ENCODE measurements around the gene MILR1.

The MILR1 gene

GRCh38 chr17:64431534-64431933 lies 17.4 kb upstream of the MILR1 start:
- Histone ChIP-seq H3K4me1 (ENCODE audit: control insufficient read depth, insufficient read depth, low read length) (no peaks in the 10 kb centered on the region), H3K27ac (ENCODE audit: extremely low read depth, low read depth, low read length) (no peak overlapping the region), H3K4me3 (ENCODE audit: low read depth, low read length) (no peak overlapping the region), H3K36me3 (ENCODE audit: control insufficient read depth in 2 of 2, insufficient read depth in 1 of 2, low read length in 2 of 2) (no peaks in the 10 kb centered on the region), H3K9me3 (ENCODE audit: control insufficient read depth, insufficient read depth, low read depth, low read length) (no peaks in the 10 kb centered on the region)
- TF ChIP-seq ZNF221 (tag by site-specific recombination; IDR thresholded peaks at IDR 0.05; ENCODE audit: borderline replicate concordance) = no peak
- TF ChIP-seq, protein P1, sequence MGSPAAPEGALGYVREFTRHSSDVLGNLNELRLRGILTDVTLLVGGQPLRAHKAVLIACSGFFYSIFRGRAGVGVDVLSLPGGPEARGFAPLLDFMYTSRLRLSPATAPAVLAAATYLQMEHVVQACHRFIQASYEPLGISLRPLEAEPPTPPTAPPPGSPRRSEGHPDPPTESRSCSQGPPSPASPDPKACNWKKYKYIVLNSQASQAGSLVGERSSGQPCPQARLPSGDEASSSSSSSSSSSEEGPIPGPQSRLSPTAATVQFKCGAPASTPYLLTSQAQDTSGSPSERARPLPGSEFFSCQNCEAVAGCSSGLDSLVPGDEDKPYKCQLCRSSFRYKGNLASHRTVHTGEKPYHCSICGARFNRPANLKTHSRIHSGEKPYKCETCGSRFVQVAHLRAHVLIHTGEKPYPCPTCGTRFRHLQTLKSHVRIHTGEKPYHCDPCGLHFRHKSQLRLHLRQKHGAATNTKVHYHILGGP (tag by site-specific recombination; IDR thresholded peaks at IDR 0.05) = no peak
- TF ChIP-seq ZNF830 (tag by site-specific recombination; IDR thresholded peaks at IDR 0.05; ENCODE audit: low read depth) = no peak
- TF ChIP-seq TRIM28 (IDR thresholded peaks at IDR 0.05; ENCODE audit: borderline replicate concordance, low read length) = no peak
- TF ChIP-seq ZNF626 (tag by site-specific recombination; IDR thresholded peaks at IDR 0.05) = no peak
- ChIA-PET CTCF (interaction anchor here (0.6 to 6.4 kb wide), 2 partner anchors 12 to 15 kb away, joined by 5 to 31 read pairs; no protein-coding TSS in a partner anchor), POLR2A (interaction anchor here (0.6 kb wide), 1 partner anchor 286 kb away, joined by 5 read pairs; no protein-coding TSS in a partner anchor)

GRCh38 chr17:64437944-64438525 lies 10.9 kb upstream of the MILR1 start:
- Histone ChIP-seq H3K4me1 (ENCODE audit: control insufficient read depth, insufficient read depth, low read length) (no peaks in the 10 kb centered on the region), H3K36me3 (ENCODE audit: control insufficient read depth in 2 of 2, insufficient read depth in 1 of 2, low read length in 2 of 2) (no peaks in the 10 kb centered on the region), H3K9me3 (ENCODE audit: control insufficient read depth, insufficient read depth, low read depth, low read length) (no peaks in the 10 kb centered on the region), H3K27ac (ENCODE audit: extremely low read depth, low read depth, low read length) (no peak overlapping the region), H3K4me3 (ENCODE audit: low read depth, low read length) (no peak overlapping the region)
- CTCF ChIA-PET = interaction anchor here (0.6 to 1.0 kb wide), 2 partner anchors 9 to 17 kb away, joined by 3 to 4 read pairs; no protein-coding TSS in a partner anchor
- POLR2A ChIA-PET = interaction anchor here (0.6 kb wide), 1 partner anchor 30 kb away, joined by 3 read pairs; no protein-coding TSS in a partner anchor
- TF ChIP-seq ZNF16 (tag by site-specific recombination; IDR thresholded peaks at IDR 0.05; ENCODE audit: low read depth) (no peak), KLF17 (tag by site-specific recombination; IDR thresholded peaks at IDR 0.05) (no peak), ZNF660 (tag by site-specific recombination; IDR thresholded peaks at IDR 0.05) (no peak), OVOL3 (tag by site-specific recombination; IDR thresholded peaks at IDR 0.05) (no peak), ZNF558 (tag by site-specific recombination; IDR thresholded peaks at IDR 0.05) (peak; percentile 86), ZNF350 (tag by site-specific recombination; IDR thresholded peaks at IDR 0.05) (no peak), ZNF433 (tag by site-specific recombination; IDR thresholded peaks at IDR 0.05; ENCODE audit: low read depth) (no peak), ZNF626 (tag by site-specific recombination; IDR thresholded peaks at IDR 0.05) (peak; percentile 70; the same call in 1 of the 2 replicates), ZNF792 (tag by site-specific recombination; IDR thresholded peaks at IDR 0.05) (no peak), ZNF19 (tag by site-specific recombination; IDR thresholded peaks at IDR 0.05; ENCODE audit: low read depth) (no peak), SETDB1 (IDR thresholded peaks at IDR 0.05; ENCODE audit: insufficient read length, low read length) (peak; percentile 95), ZFP69B (tag by site-specific recombination; IDR thresholded peaks at IDR 0.05) (no peak), SP7 (tag by site-specific recombination; IDR thresholded peaks at IDR 0.05) (no peak), WT1 (tag by site-specific recombination; IDR thresholded peaks at IDR 0.05) (no peak), ZNF623 (tag by site-specific recombination; IDR thresholded peaks at IDR 0.05) (no peak), ZNF302 (tag by site-specific recombination; IDR thresholded peaks at IDR 0.05; ENCODE audit: low read depth) (no peak), ZNF585B (tag by site-specific recombination; IDR thresholded peaks at IDR 0.05) (peak; percentile 93), ZNF23 (tag by site-specific recombination; IDR thresholded peaks at IDR 0.05; ENCODE audit: borderline replicate concordance) (no peak), KLF9 (tag by site-specific recombination; IDR thresholded peaks at IDR 0.05; ENCODE audit: low read depth) (no peak), ZNF10 (tag by site-specific recombination; IDR thresholded peaks at IDR 0.05) (no peak), ZNF747 (tag by site-specific recombination; IDR thresholded peaks at IDR 0.05) (no peak), ZNF777 (tag by site-specific recombination; IDR thresholded peaks at IDR 0.05; ENCODE audit: borderline replicate concordance) (no peak), ZNF529 (tag by site-specific recombination; IDR thresholded peaks at IDR 0.05; ENCODE audit: insufficient replicate concordance) (peak; percentile 8), ZSCAN30 (tag by site-specific recombination; IDR thresholded peaks at IDR 0.05) (no peak), KLF10 (tag by site-specific recombination; IDR thresholded peaks at IDR 0.05) (no peak)
- TF ChIP-seq, protein P2, sequence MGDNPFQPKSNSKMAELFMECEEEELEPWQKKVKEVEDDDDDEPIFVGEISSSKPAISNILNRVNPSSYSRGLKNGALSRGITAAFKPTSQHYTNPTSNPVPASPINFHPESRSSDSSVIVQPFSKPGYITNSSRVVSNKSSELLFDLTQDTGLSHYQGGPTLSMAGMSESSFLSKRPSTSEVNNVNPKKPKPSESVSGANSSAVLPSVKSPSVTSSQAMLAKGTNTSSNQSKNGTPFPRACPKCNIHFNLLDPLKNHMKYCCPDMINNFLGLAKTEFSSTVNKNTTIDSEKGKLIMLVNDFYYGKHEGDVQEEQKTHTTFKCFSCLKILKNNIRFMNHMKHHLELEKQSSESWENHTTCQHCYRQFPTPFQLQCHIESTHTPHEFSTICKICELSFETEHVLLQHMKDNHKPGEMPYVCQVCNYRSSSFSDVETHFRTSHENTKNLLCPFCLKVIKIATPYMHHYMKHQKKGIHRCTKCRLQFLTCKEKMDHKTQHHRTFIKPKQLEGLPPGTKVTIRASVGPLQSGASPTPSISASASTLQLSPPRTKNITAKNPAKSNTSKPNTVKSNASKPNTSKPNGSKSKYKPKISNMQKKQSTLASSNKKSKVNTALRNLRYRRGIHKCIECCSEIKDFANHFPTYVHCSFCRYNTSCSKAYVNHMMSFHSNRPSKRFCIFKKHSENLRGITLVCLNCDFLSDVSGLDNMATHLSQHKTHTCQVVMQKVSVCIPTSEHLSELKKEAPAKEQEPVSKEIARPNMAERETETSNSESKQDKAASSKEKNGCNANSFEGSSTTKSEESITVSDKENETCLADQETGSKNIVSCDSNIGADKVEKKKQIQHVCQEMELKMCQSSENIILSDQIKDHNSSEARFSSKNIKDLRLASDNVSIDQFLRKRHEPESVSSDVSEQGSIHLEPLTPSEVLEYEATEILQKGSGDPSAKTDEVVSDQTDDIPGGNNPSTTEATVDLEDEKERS (tag by site-specific recombination; IDR thresholded peaks at IDR 0.05) = peak; percentile 65; the same call in 1 of the 2 replicates
